GM23248 (cell line): ENCODE measurements around the gene SLC2A5. TPM values are rescaled to one million over a fixed set of nuclear protein-coding genes. Genes with fewer than 3 reads are reported as not detected.
"Not testable (repeated sequence)": the region's sequence is repeated elsewhere in the genome, so short reads cannot be mapped to it uniquely, and the experiment has no call there.

ENCODE experiments used
- DNase-seq: peaks from one replicate; pipeline ENCODE4 v3.0.0-alpha.2; 2015
- H2AFZ ChIP-seq: fragments of 200-600 bp; sonication (generic); 2 replicates; pipeline ENCODE4 v1.6.1; 2016; ENCODE audit warnings: antibody characterized with exemption
- H3F3A ChIP-seq: fragments of 200-600 bp; sonication (generic); 2 replicates; pipeline ENCODE4 v1.6.1; 2016; ENCODE audit warnings: mild to moderate bottlenecking, antibody characterized with exemption, mixed run types; ENCODE audit not compliant: insufficient read depth
- H3K27ac ChIP-seq: fragments of 200-600 bp; sonication (generic); 2 replicates; pipeline ENCODE4 v1.5.1; 2016; ENCODE audit warnings: mild to moderate bottlenecking
- H3K27me3 ChIP-seq: fragments of 200-600 bp; sonication (generic); replicated peaks from 2 replicates; pipeline ENCODE4 v1.6.1; 2016; ENCODE audit warnings: mild to moderate bottlenecking; ENCODE audit not compliant: insufficient read depth
- H3K36me3 ChIP-seq: fragments of 200-600 bp; sonication (generic); 2 replicates; pipeline ENCODE4 v1.6.1; 2016; ENCODE audit warnings: low read depth, mild to moderate bottlenecking
- H3K4me1 ChIP-seq: fragments of 200-600 bp; sonication (generic); 2 replicates; pipeline ENCODE4 v1.6.1; 2016; ENCODE audit warnings: mild to moderate bottlenecking; ENCODE audit not compliant: insufficient read depth
- H3K4me2 ChIP-seq: fragments of 200-600 bp; sonication (generic); one replicate; pipeline ENCODE4 v1.6.1; 2016; ENCODE audit warnings: mild to moderate bottlenecking; ENCODE audit not compliant: unreplicated experiment
- H3K4me3 ChIP-seq: fragments of 200-600 bp; sonication (generic); 2 replicates; pipeline ENCODE4 v1.5.1; 2016; ENCODE audit warnings: mild to moderate bottlenecking
- H3K79me2 ChIP-seq: fragments of 200-600 bp; sonication (generic); 2 replicates; pipeline ENCODE4 v1.6.1; 2016; ENCODE audit warnings: mild to moderate bottlenecking; ENCODE audit not compliant: insufficient read depth
- H3K9ac ChIP-seq: fragments of 200-600 bp; sonication (generic); 2 replicates; pipeline ENCODE4 v1.6.1; 2016; ENCODE audit warnings: mild to moderate bottlenecking
- H3K9me2 ChIP-seq: fragments of 200-600 bp; sonication (generic); 2 replicates; pipeline ENCODE4 v1.6.1; 2016; ENCODE audit warnings: mixed run types, mild to moderate bottlenecking, moderate library complexity; ENCODE audit not compliant: insufficient read depth
- H3K9me3 ChIP-seq: fragments of 200-600 bp; sonication (generic); one replicate; pipeline ENCODE4 v1.6.1; 2017; ENCODE audit warnings: low read depth
- H4K20me1 ChIP-seq: fragments of 200-600 bp; sonication (generic); 2 replicates; pipeline ENCODE4 v1.6.0; 2016; ENCODE audit not compliant: insufficient read depth
- EZH2 ChIP-seq: fragments of 200-600 bp; sonication (generic); IDR thresholded peaks from 2 replicates; pipeline ENCODE4 v1.6.1; 2018; ENCODE audit warnings: antibody characterized with exemption, mild to moderate bottlenecking; ENCODE audit not compliant: insufficient read depth, poor library complexity, severe bottlenecking
- EZH2phosphoT487 ChIP-seq: fragments of 200-600 bp; sonication (generic); IDR thresholded peaks from 2 replicates; pipeline ENCODE4 v1.6.1; 2018; ENCODE audit warnings: antibody characterized with exemption, moderate library complexity, mild to moderate bottlenecking, low read depth; ENCODE audit not compliant: insufficient read depth
- WGBS, 2 experiments: methylation state at CpG; one replicate each; pipeline ENCODE4 v1.1.6; 2015 to 2017; ENCODE audit warnings: low lambda C conversion rate in 2 of 2, low coverage in 1 of 2; ENCODE audit errors: missing lambda C conversion rate in 2 of 2; 5-methylcytosine and 5-hydroxymethylcytosine counted together
- in situ Hi-C: fragments of 300-500 bp; cut with MboI; formaldehyde crosslinking; loops from 2 replicates; pipeline ENCODE4 v1.15.0; 2020
- polyA plus RNA-seq: library from polyadenylated mRNA; unstranded; fragments of >200 nt; fragmentation: Nextera tagmentation; extraction: Ambion mirVana; gene quantifications from 2 replicates; pipeline ENCODE4 v1.2.1, GENCODE V29; 2016
- total RNA-seq: library from RNA; depleted of rRNA; stranded (reverse); fragments of >200 nt; shearing (Covaris generic); gene quantifications from 2 replicates; pipeline ENCODE4 v1.2.3, GENCODE V29; 2014

SLC2A5 gene
- total and polyA plus RNA-seq, 2 experiments from 2014 or later, result 0.29 to 0.54 TPM

DNA sequence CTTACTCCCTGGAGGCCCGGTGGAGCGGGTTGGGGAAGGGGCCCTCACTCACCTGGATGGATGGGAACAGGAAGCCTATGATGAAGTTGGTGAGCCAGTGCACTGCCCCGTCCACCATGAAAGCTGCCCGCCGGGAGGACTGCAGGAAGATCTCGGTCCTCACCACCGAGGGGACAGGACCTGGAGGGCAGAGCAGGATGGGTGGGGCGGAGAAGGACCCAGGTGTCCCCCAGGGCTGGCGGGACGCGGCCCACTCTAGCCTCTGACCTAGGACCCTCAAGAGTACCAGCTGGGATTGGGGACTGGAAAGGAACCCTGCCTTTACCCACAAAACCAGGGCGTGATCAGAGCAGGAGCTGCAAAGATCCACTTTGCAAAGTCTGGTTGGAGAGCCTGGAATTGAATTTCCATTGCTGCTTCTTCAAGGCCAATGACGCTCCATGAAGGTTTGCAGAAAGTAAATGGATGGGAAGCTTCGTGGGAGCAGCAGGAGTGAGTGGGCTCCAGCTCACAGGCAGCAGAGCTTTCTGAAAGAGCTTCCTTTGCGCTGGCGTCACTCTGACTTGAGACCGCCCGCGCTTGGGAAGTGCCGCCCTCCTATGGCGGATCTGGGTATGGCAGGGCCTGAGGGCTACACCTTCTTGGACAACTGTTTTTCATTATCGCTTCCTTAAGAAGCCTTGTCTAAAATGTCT lies 64.6 kb downstream of the SLC2A5 start:
- Histone ChIP-seq H3K79me2 (no peaks in the 10 kb centered on the region), H3K4me2 (no peak overlapping the region), H3K4me3 (no peak overlapping the region), H3K9ac (no peak overlapping the region), H3K27ac (no peak overlapping the region), H3K4me1 (no peaks in the 10 kb centered on the region), H3K27me3 (no peaks in the 10 kb centered on the region), H4K20me1 (no peaks in the 10 kb centered on the region), H3K36me3 (no peaks in the 10 kb centered on the region), H3K9me3 (no peaks in the 10 kb centered on the region), H2AFZ (no peak overlapping the region), H3K9me2 (no peaks in the 10 kb centered on the region), H3F3A (no peaks in the 10 kb centered on the region)
- TF ChIP-seq EZH2phosphoT487, result no peak
- no peak for TF ChIP-seq EZH2
- WGBS, 2 experiments, result 52% methylated on average over 22 of the region's 22 CpGs
- in situ Hi-C loops, result no loop called here
- DNase-seq, result peak; percentile 91

DNA sequence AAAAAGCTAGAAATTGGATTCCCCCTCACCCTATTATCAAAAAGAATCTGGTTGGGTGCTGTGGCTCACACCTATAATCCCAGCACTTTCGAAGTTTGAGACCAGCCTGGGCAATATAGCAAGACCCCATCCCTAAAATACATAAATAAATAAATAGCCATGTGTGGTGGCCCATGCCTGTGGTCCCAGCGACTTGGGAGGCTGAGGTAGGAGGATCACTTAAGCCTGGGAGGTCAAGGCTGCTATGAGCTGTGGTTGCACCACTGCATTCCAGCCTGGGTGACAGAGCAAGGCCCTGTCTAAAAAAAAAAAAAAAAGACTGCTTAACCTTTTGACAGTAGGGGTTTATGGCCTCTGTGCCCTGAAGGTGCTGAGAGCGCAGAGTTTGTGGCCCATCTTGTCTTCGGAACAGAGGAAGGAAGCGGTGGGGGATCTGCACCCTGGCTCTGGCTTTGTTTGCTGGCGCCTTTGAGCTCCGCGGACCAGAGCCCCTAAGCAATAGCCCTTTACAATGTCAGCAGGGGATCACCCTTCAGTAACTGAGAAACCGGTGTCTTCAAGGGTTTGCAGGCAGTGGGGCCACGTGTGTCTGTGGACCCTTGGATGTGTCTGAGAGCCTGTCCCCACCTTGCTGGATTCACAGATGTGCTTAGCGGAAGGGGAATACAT lies 65.3 kb downstream of the SLC2A5 start:
- no peaks in the 10 kb centered on the region for H3K79me2 ChIP-seq
- in situ Hi-C loops, result no loop called here
- no peaks in the 10 kb centered on the region for H3K36me3 ChIP-seq
- DNase-seq, result no peak
- H3K4me3 ChIP-seq, result no peak overlapping the region
- H4K20me1 ChIP-seq, result no peaks in the 10 kb centered on the region
- no peak for TF ChIP-seq EZH2
- no peak for TF ChIP-seq EZH2phosphoT487
- no peak overlapping the region for H2AFZ ChIP-seq
- H3K4me2 ChIP-seq, result no peak overlapping the region
- no peaks in the 10 kb centered on the region for H3F3A ChIP-seq
- 86% methylated on average over 11 of the region's 11 CpGs for WGBS, 2 experiments
- H3K27ac ChIP-seq, result no peak overlapping the region
- no peaks in the 10 kb centered on the region for H3K9me2 ChIP-seq
- no peaks in the 10 kb centered on the region for H3K9me3 ChIP-seq
- no peaks in the 10 kb centered on the region for H3K27me3 ChIP-seq
- H3K9ac ChIP-seq, result no peak overlapping the region
- H3K4me1 ChIP-seq, result no peaks in the 10 kb centered on the region

DNA sequence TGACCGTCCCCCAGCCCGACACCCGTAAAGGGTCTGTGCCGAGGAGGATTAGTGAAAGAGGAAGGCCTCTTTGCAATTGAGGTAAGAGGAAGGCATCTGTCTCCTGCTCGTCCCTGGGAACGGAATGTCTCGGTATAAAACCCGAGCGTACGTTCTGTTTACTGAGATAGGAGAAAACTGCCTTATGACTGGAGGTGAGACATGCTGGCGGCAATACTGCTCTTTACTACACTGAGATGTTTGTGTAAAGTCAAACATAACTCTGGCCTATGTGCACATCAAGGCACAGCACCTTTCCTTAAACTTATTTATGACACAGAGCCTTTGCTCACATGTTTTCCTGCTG lies 67.2 kb downstream of the SLC2A5 start:
- H3K36me3 ChIP-seq, H4K20me1 ChIP-seq, H3K9me3 ChIP-seq, H3K4me2 ChIP-seq, H3K9me2 ChIP-seq, H3K27ac ChIP-seq, H3F3A ChIP-seq, H3K4me1 ChIP-seq, H3K9ac ChIP-seq, DNase-seq, in situ Hi-C loops, H3K79me2 ChIP-seq, H2AFZ ChIP-seq, H3K4me3 ChIP-seq, H3K27me3 ChIP-seq: not testable (repeated sequence)
- 84 to 87% methylated on average over 10 to 11 of the region's 11 CpGs for WGBS, 2 experiments

DNA sequence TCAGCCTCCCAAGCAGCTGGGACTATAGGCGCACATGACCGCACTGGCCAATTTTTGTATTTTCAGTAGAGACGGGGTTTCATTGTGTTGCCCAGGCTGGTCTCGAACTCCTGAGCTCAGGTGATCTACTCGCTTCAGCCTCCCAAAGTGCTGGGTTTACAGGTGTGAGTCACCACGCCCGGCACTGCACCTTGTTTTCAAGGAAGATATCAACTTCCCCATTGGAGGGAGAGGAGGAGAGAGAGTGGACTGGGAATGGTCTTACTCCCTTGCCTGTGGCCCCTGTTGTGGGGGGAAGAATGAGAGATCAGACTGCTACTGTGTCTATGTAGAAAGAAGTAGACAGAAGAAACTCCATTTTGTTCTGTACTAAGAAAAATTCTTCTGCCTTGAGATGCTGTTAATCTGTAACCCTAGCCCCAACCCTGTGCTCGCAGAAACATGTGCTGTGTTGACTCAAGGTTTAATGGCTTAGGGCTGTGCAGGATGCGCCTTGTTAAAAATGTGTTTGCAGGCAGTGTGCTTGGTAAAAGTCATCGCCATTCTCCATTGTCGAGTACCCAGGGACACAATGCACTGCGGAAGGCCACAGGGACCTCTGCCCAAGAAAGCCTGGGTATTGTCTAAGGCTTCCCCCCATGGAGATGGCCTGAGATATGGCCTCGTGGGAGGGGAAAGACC lies 67.8 kb downstream of the SLC2A5 start:
- H4K20me1 ChIP-seq, H3K9ac ChIP-seq, H3K4me1 ChIP-seq, H3K4me2 ChIP-seq, H3K79me2 ChIP-seq, H3K27ac ChIP-seq, H3F3A ChIP-seq, H3K4me3 ChIP-seq, H2AFZ ChIP-seq, H3K36me3 ChIP-seq, in situ Hi-C loops, H3K9me3 ChIP-seq, H3K27me3 ChIP-seq, H3K9me2 ChIP-seq, DNase-seq: not testable (repeated sequence)
- 65 to 69% methylated on average over 13 of the region's 13 CpGs for WGBS, 2 experiments

DNA sequence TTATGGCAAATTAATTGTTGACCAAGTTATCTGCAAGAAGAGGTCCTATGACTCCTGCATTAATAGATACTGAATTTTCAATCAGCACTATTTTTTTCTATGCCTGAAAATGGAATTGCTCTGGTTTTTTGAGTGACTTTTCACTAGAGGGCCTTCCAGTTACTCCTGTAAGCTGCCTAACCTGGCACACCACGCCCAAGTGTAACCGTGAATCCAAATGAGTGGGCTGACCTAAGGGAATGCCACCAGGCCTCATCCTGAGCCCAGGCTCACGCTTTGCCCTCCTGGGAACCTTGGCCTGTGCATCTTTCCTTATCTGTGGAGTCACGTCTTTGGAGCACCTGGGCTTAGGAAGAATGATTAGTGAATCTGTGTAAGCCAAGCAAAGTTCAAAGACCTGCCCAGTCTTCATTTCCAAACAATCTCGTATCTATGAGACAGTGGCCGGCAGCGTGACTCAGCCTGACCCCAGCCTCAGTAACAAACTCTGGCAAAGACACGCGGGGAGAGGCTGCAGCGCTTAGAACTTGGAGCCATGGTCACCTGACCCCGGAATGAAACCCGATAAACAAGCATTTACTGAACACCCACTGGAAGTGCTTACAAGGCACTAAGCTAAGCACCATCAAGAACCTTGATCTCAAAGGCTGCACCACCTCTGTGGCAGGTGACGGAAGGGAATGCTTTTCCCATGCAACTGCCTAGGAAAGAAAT lies 75.3 kb downstream of the SLC2A5 start:
- H3F3A ChIP-seq, DNase-seq, H4K20me1 ChIP-seq, H2AFZ ChIP-seq, H3K9me2 ChIP-seq, H3K9me3 ChIP-seq, H3K4me3 ChIP-seq, H3K4me2 ChIP-seq, H3K79me2 ChIP-seq, H3K27me3 ChIP-seq, H3K4me1 ChIP-seq, H3K27ac ChIP-seq, in situ Hi-C loops, H3K9ac ChIP-seq, H3K36me3 ChIP-seq: not testable (repeated sequence)
- 82 to 88% methylated on average over 13 of the region's 13 CpGs for WGBS, 2 experiments
